ENCODE results near the gene ALLC. TPM values are rescaled to one million over a fixed set of nuclear protein-coding genes. Genes with fewer than 3 reads are reported as not detected.

Gene ALLC
- total RNA-seq, 1 donor from 2014 or later = not detected

DNA sequence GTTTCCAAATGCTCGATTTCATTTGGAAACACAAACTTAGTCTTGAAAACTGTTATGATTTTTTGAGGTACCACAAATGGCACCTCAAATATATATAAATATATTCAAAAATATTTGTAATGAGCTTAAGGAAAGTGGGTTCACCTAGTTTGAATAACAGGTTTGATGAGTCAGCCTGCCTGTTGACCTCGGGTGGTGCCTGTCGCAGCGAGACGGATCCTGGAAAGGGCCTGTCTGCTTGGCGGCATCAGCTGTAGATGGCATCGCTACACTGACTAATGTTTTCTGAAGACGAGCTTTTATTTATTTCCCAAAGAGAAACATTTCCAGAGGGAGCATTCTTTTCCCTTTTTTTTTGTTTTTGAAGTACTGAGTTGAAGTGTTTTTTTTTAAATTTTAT lies 6.9 kb downstream of the ALLC start:
- no peak overlapping the region for H3K4me3 Mint-ChIP-seq (ENCODE audit: unreplicated experiment)
- H3K27me3 Mint-ChIP-seq (ENCODE audit: unreplicated experiment) = peaks cover 2% of the 10 kb centered on the region
- no peak overlapping the region for H3K27ac Mint-ChIP-seq (ENCODE audit: unreplicated experiment)
- no peaks in the 10 kb centered on the region for H3K9me3 Mint-ChIP-seq (ENCODE audit: unreplicated experiment)
- peak; percentile 15 for DNase-seq (ENCODE audit: extremely low spot score, unreplicated experiment)
- no peak for TF ChIP-seq CTCF (IDR thresholded peaks at IDR 0.05)
- H3K36me3 Mint-ChIP-seq (ENCODE audit: unreplicated experiment) = no peaks in the 10 kb centered on the region
- no peaks in the 10 kb centered on the region for H3K4me1 Mint-ChIP-seq (ENCODE audit: unreplicated experiment)

DNA sequence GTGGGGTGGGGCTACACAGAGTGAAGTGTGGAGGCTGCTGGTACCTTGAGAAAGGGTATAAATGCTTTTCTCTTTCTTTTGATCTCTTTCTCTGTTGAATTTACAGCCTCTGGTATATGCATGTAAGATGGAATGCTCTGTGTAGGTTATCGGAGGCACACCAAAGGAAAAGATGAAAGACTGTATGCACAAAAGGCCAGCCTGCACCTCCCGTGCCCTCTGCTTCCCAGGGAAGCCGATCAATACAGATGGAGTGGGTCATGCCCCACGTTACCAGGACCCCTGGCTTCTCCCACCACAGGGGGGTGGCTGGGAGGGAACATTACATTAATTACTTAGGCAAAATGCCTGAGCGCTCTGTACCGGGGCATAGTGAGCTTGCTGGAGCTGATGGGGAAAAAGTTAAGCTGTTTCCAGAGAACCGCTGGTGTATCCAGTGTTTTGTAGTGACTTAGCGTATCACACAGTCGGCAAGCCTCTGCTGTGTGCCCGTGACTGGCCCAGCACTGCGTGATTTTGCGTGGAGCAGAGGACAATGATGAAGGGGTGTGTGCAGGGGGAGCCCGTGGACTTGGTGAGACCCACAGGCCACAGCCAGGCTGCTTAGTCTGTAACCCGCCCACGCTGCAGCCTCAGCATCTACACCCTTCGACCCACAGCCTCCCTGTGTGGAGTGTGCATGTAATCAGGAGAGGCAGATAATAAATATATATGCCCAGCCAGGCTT lies 8.0 kb downstream of the ALLC start:
- DNase-seq (ENCODE audit: extremely low spot score, unreplicated experiment) = peak; percentile 78
- no peaks in the 10 kb centered on the region for H3K9me3 Mint-ChIP-seq (ENCODE audit: unreplicated experiment)
- H3K4me1 Mint-ChIP-seq (ENCODE audit: unreplicated experiment) = no peaks in the 10 kb centered on the region
- H3K27ac Mint-ChIP-seq (ENCODE audit: unreplicated experiment) = no peak overlapping the region
- TF ChIP-seq CTCF (IDR thresholded peaks at IDR 0.05) = no peak
- H3K36me3 Mint-ChIP-seq (ENCODE audit: unreplicated experiment) = no peaks in the 10 kb centered on the region
- peaks cover 2% of the 10 kb centered on the region for H3K27me3 Mint-ChIP-seq (ENCODE audit: unreplicated experiment)
- H3K4me3 Mint-ChIP-seq (ENCODE audit: unreplicated experiment) = no peak overlapping the region

DNA sequence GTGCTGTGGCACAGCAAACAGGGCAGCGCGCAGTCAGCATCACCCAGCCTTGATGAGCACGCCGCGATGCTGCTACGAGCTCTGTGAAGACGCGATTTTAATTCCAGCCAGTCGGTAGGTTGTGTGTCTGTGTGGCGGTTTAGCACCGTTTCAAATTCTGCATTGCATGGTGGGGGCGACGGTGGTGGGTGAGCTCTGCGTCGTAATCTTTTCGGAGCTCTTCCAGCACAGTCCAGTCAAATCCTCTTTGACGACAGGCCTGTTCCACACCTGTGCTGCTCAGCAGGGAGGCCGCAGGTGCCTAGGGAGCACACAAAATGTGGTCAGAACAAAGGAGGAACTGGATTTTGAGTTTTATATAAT lies 8.6 kb downstream of the ALLC start:
- Mint-ChIP-seq H3K4me1 (ENCODE audit: unreplicated experiment) (no peaks in the 10 kb centered on the region), H3K27me3 (ENCODE audit: unreplicated experiment) (peaks cover 2% of the 10 kb centered on the region), H3K27ac (ENCODE audit: unreplicated experiment) (no peak overlapping the region), H3K36me3 (ENCODE audit: unreplicated experiment) (no peaks in the 10 kb centered on the region), H3K4me3 (ENCODE audit: unreplicated experiment) (no peak overlapping the region), H3K9me3 (ENCODE audit: unreplicated experiment) (no peaks in the 10 kb centered on the region)
- DNase-seq (ENCODE audit: extremely low spot score, unreplicated experiment) = no peak
- TF ChIP-seq CTCF (IDR thresholded peaks at IDR 0.05) = no peak

GRCh38 chr2:3667151-3667631 lies 9.2 kb downstream of the ALLC start:
- no peaks in the 10 kb centered on the region for H3K36me3 Mint-ChIP-seq (ENCODE audit: unreplicated experiment)
- H3K9me3 Mint-ChIP-seq (ENCODE audit: unreplicated experiment) = no peaks in the 10 kb centered on the region
- H3K27ac Mint-ChIP-seq (ENCODE audit: unreplicated experiment) = no peak overlapping the region
- no peaks in the 10 kb centered on the region for H3K4me1 Mint-ChIP-seq (ENCODE audit: unreplicated experiment)
- no peak overlapping the region for H3K4me3 Mint-ChIP-seq (ENCODE audit: unreplicated experiment)
- TF ChIP-seq CTCF (IDR thresholded peaks at IDR 0.05) = no peak
- DNase-seq (ENCODE audit: extremely low spot score, unreplicated experiment) = peak; percentile 80
- H3K27me3 Mint-ChIP-seq (ENCODE audit: unreplicated experiment) = peaks cover 2% of the 10 kb centered on the region

- Mint-ChIP-seq H3K36me3 (ENCODE audit: unreplicated experiment) (no peaks in the 10 kb centered on the region), H3K9me3 (ENCODE audit: unreplicated experiment) (no peaks in the 10 kb centered on the region), H3K27ac (ENCODE audit: unreplicated experiment) (no peak overlapping the region), H3K4me3 (ENCODE audit: unreplicated experiment) (no peak overlapping the region), H3K27me3 (ENCODE audit: unreplicated experiment) (no peaks in the 10 kb centered on the region), H3K4me1 (ENCODE audit: unreplicated experiment) (no peaks in the 10 kb centered on the region)
- TF ChIP-seq CTCF (IDR thresholded peaks at IDR 0.05) = no peak
- peak; percentile 64 for DNase-seq (ENCODE audit: extremely low spot score, unreplicated experiment)
Measured at GRCh38 chr2:3669656-3670055, 11.7 kb downstream of the ALLC start.
